BJ (cell line): ENCODE measurements around the gene MVP. TPM values are rescaled to one million over a fixed set of nuclear protein-coding genes. Genes with fewer than 3 reads are reported as not detected.
"Not testable (repeated sequence)": the region's sequence is repeated elsewhere in the genome, so short reads cannot be mapped to it uniquely, and the experiment has no call there.

Experiments used
- CTCF ChIA-PET: fragments of 350-600 bp; formaldehyde crosslinking; extraction: SDS; loops from one replicate; lab custom pipeline; 2021; ENCODE audit warnings: antibody characterized with exemption, inconsistent platforms; lab: Yijun Ruan, JAX
- POLR2A ChIA-PET: fragments of 300-600 bp; sonication (Branson Sonifier 250); formaldehyde crosslinking; extraction: SDS; loops from one replicate; lab custom pipeline; 2021; ENCODE audit warnings: antibody characterized with exemption; lab: Charles Lee
- DNase-seq: peaks from one replicate; pipeline ENCODE4 v3.0.0-alpha.2; 2011; ENCODE audit warnings: low read depth
- H3K27me3 ChIP-seq: 2 replicates; pipeline ENCODE4 v1.6.0; 2011; ENCODE audit warnings: low read length; ENCODE audit not compliant: control insufficient read depth, insufficient read depth
- H3K36me3 ChIP-seq: 2 replicates; pipeline ENCODE4 v1.5.1; 2011; ENCODE audit warnings: low read length; ENCODE audit not compliant: control insufficient read depth, insufficient read depth
- H3K4me3 ChIP-seq: 2 replicates; pipeline ENCODE4 v1.5.1; 2011; ENCODE audit warnings: low read depth, mild to moderate bottlenecking, control low read depth, low read length
- polyA plus RNA-seq: library from polyadenylated mRNA; depleted of rRNA; stranded (reverse); fragments of >200 nt; gene quantifications from 2 replicates; pipeline ENCODE4 v1.2.3, GENCODE V29; 2011
- TF ChIP-seq, protein P1 (sequence below): IDR thresholded peaks from 2 replicates; pipeline ENCODE4 v1.5.1; 2011; ENCODE audit warnings: low read depth, mild to moderate bottlenecking, control low read depth, inconsistent platforms, low read length, moderate library complexity; ENCODE audit not compliant: insufficient read depth

Gene MVP
- polyA plus RNA-seq, 1 experiment: 368 TPM

DNA sequence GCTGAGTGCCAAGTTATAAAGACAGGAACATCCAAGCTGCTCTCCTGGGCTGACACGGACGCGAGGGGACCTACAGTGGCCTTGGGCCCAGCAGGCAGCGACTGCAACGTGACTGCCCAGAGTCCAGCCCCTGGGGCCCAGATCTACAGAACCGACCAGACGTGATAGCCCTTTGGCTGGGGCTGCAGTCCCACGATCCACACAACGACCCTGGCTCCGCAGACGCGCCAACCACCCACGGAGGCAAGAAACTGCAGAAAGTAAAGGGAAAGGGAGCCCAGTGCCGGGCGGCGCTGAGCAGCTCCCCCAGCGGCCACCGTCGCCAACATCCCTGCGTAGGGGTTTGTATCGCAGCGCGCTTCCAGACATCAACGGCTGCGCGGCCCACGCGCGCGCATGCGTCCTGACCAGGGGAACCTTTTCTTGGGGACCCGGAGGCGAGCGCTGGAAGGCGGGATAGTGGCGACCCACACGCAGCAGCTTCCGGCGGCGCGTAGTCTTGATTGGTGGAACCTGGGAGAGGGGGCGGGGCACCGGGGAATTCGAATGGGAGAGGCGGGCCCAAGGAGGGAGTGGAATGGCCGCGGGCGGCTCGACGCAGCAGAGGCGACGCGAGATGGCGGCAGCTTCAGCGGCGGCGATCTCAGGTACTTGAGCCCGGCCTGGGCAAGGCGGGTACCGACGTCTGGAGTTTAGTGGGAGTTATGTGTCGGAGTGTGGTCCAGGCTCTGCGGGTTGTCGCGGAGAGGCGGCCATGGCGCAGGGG lies 29.9 kb upstream of the MVP start, which contains the start of gene KIF22:
Gene KIF22, plus strand, starts transcription at position 569 of the 766 bp plus-strand sequence. Its CDS starts 9 bp downstream, at position 578.
- ChIA-PET CTCF (interaction anchor here (0.8 to 2.2 kb wide), 22 partner anchors 9 to 242 kb away, joined by 3 to 35 read pairs (median 4); partner anchors contain the start of genes MVP and PAGR1), POLR2A (no interaction called here)
- peak within 1 kb of the TSS; percentile 85 for H3K4me3 ChIP-seq

DNA sequence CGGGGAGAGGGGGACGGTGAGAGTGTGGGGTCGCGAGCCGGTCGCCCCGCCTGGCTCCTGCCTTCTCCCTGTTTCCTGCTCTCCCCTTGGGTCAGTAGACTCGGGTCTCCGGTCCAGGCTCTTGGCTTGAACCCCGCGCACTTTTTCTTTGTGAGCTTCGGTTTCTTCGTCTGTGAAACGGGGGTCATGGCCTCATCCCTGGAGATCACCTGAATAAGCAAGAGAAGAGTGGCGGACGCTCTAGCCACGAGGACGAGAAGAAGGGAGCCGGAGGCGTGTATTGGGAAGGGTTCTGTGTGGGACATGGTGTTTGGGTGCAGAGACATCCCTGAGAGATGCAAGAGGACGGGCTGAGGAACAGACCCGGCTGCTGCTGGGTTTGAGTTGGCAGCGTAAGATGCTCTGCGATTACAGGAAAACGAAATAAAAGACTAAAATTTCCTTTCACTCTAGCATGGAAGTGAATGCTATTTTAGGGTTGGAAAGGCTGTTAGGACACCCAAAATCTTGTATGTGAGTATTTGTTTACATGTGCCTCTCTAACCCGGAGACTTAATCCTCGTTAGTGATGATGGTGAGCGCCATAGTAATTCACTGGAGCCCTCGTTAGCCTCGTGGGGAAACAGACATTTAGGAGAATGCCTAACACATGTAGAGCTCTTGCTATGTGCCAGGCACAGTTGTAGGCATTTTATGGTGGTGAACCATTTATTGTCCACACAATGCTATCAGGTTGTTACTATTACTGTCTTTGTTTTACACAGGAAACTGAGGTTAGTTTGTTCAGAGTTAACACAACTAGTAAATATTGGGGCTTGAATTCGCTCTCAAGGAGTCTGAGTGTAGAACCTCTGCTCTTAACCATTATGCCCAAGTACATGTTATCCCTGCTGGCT lies 29.1 kb upstream of the MVP start:
- CTCF ChIA-PET: interaction anchor here (0.8 to 2.2 kb wide), 17 partner anchors 8 to 241 kb away, joined by 3 to 35 read pairs (median 4); partner anchors contain the start of genes MVP and PAGR1
- H3K27me3 ChIP-seq: no peaks in the 10 kb centered on the region
- POLR2A ChIA-PET: no interaction called here
- peak overlapping the region; percentile 85 for H3K4me3 ChIP-seq
- TF ChIP-seq, protein P1, sequence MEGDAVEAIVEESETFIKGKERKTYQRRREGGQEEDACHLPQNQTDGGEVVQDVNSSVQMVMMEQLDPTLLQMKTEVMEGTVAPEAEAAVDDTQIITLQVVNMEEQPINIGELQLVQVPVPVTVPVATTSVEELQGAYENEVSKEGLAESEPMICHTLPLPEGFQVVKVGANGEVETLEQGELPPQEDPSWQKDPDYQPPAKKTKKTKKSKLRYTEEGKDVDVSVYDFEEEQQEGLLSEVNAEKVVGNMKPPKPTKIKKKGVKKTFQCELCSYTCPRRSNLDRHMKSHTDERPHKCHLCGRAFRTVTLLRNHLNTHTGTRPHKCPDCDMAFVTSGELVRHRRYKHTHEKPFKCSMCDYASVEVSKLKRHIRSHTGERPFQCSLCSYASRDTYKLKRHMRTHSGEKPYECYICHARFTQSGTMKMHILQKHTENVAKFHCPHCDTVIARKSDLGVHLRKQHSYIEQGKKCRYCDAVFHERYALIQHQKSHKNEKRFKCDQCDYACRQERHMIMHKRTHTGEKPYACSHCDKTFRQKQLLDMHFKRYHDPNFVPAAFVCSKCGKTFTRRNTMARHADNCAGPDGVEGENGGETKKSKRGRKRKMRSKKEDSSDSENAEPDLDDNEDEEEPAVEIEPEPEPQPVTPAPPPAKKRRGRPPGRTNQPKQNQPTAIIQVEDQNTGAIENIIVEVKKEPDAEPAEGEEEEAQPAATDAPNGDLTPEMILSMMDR: no peak
- no peaks in the 10 kb centered on the region for H3K36me3 ChIP-seq
- DNase-seq: no peak

More for the DNA sequence above, 29.9 kb upstream of the MVP start, which contains the start of gene KIF22:
- Histone ChIP-seq H3K36me3 (no peaks in the 10 kb centered on the region), H3K27me3 (no peaks in the 10 kb centered on the region)
- TF ChIP-seq, protein P1: peak; percentile 86
- DNase-seq: peak; percentile 90

GRCh38 chr16:29791845-29792807 lies 28.1 kb upstream of the MVP start:
- ChIA-PET CTCF (no interaction called here), POLR2A (no interaction called here)
- no peak for DNase-seq
- Histone ChIP-seq H3K27me3 (no peaks in the 10 kb centered on the region), H3K36me3 (peaks cover 1% of the 10 kb centered on the region), H3K4me3 (peak overlapping the region; percentile 85)
- TF ChIP-seq, protein P1: no peak

DNA sequence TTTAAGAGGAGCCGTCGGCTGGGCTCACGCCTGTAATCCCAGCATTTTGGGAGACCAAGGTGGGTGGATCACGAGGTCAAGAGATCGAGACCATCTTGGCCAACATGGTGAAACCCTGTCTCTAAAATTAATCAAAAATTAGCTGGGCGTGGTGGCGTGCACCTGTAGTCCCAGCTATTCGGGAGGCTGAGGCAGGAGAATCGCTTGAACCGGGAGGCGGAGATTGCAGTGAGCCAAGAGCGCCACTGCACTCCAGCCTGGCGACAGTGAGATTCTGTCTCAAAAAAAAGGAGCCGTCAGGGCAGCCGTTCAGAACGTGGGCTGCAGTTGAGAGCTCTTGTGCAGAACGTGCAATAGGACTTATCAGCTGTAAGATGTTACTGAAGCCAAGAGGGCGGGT lies 27.1 kb upstream of the MVP start:
- POLR2A ChIA-PET, H3K36me3 ChIP-seq, H3K4me3 ChIP-seq, H3K27me3 ChIP-seq, DNase-seq: not testable (repeated sequence)
- CTCF ChIA-PET: interaction anchor here (1.2 kb wide), 1 partner anchor 8 kb away, joined by 3 read pairs; no protein-coding TSS in a partner anchor

GRCh38 chr16:29794231-29794710 lies 26.0 kb upstream of the MVP start:
- Histone ChIP-seq H3K36me3 (peaks cover 1% of the 10 kb centered on the region), H3K4me3 (no peak overlapping the region), H3K27me3 (no peaks in the 10 kb centered on the region)
- TF ChIP-seq, protein P1: no peak
- POLR2A ChIA-PET: no interaction called here
- DNase-seq: no peak
- CTCF ChIA-PET: interaction anchor here (0.6 to 1.2 kb wide), 3 partner anchors 10 to 107 kb away, joined by 4 read pairs; no protein-coding TSS in a partner anchor
